Ascending aorta (tissue), 2 donors: Measurements from ENCODE around the gene CPN2. TPM values are rescaled to one million over a fixed set of nuclear protein-coding genes. Genes with fewer than 3 reads are reported as not detected.

Experiments used
- DNase-seq, 2 donors: peaks; one replicate each; pipeline ENCODE4 v3.0.0-alpha.2; 2019; ENCODE audit warnings: low spot score in 2 of 2
- H3K27ac ChIP-seq, 2 donors: fragments of 200-600 bp; sonication (generic); one replicate each; pipeline ENCODE4 v1.5.1; 2016 to 2017; ENCODE audit warnings: mild to moderate bottlenecking in 1 of 2
- H3K27me3 ChIP-seq: fragments of 200-600 bp; sonication (generic); one replicate; pipeline ENCODE4 v1.5.1; 2017
- H3K36me3 ChIP-seq, 2 donors: fragments of 200-600 bp; sonication (generic); one replicate each; pipeline ENCODE4 v1.5.1; 2016
- H3K4me1 ChIP-seq, 2 donors: fragments of 200-600 bp; sonication (generic); one replicate each; pipeline ENCODE4 v1.5.1; 2016 to 2017; ENCODE audit warnings: mild to moderate bottlenecking in 1 of 2
- H3K4me3 ChIP-seq, 2 donors: fragments of 200-600 bp; sonication (generic); one replicate each; pipeline ENCODE4 v1.5.1; 2016 to 2017; ENCODE audit warnings: mild to moderate bottlenecking in 1 of 2
- H3K9me3 ChIP-seq, 2 donors: fragments of 200-600 bp; sonication (generic); one replicate each; pipeline ENCODE4 v1.5.1; 2016
- intact Hi-C: fragments of 100-400 bp; cut with DNase I; formaldehyde crosslinking; loops from one replicate; pipeline ENCODE4 v1.15.1; 2023
- total RNA-seq: library from RNA; depleted of rRNA; stranded (reverse); fragments of >200 nt; gene quantifications from one replicate; pipeline ENCODE4 v1.1.0, GENCODE V29; 2016
- TF ChIP-seq, protein P1 (sequence below), 3 experiments: fragments of 200-600 bp in 2 of 3; fragments of 450-650 bp in 1 of 3; sonication (generic) in 2 of 3; IDR thresholded peaks; one replicate each; pipeline ENCODE4 v1.5.1; 2016 to 2019; ENCODE audit warnings: antibody characterized with exemption in 3 of 3, mild to moderate bottlenecking in 1 of 3, moderate library complexity in 1 of 3

Gene CPN2
- total RNA-seq, 1 donor from 2014 or later: not detected

- Histone ChIP-seq H3K27me3 (no peaks in the 10 kb centered on the region), H3K36me3 (no peaks in the 10 kb centered on the region), H3K9me3 (no peaks in the 10 kb centered on the region), H3K27ac (no peak overlapping the region), H3K4me3 (no peak overlapping the region), H3K4me1 (no peaks in the 10 kb centered on the region)
- TF ChIP-seq, protein P1, sequence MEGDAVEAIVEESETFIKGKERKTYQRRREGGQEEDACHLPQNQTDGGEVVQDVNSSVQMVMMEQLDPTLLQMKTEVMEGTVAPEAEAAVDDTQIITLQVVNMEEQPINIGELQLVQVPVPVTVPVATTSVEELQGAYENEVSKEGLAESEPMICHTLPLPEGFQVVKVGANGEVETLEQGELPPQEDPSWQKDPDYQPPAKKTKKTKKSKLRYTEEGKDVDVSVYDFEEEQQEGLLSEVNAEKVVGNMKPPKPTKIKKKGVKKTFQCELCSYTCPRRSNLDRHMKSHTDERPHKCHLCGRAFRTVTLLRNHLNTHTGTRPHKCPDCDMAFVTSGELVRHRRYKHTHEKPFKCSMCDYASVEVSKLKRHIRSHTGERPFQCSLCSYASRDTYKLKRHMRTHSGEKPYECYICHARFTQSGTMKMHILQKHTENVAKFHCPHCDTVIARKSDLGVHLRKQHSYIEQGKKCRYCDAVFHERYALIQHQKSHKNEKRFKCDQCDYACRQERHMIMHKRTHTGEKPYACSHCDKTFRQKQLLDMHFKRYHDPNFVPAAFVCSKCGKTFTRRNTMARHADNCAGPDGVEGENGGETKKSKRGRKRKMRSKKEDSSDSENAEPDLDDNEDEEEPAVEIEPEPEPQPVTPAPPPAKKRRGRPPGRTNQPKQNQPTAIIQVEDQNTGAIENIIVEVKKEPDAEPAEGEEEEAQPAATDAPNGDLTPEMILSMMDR (IDR thresholded peaks at IDR 0.05): no peak
- DNase-seq: peak in 1 of 2 donors; percentile 59
- intact Hi-C loops: no loop called here
Measured at GRCh38 chr3:194389269-194389668, 38.1 kb upstream of the CPN2 start.

- H3K27me3 ChIP-seq: no peaks in the 10 kb centered on the region
- no peaks in the 10 kb centered on the region for H3K4me1 ChIP-seq
- no peak overlapping the region for H3K4me3 ChIP-seq
- DNase-seq: peak in 1 of 2 donors; percentile 39
- H3K27ac ChIP-seq: no peak overlapping the region
- TF ChIP-seq, protein P1 (IDR thresholded peaks at IDR 0.05): no peak
- intact Hi-C loops: no loop called here
- H3K9me3 ChIP-seq: no peaks in the 10 kb centered on the region
- no peaks in the 10 kb centered on the region for H3K36me3 ChIP-seq
Measured at GRCh38 chr3:194387926-194388418, 36.8 kb upstream of the CPN2 start.

GRCh38 chr3:194387276-194387675 is 36.1 kb upstream of the CPN2 start:
- Histone ChIP-seq H3K4me1 (no peaks in the 10 kb centered on the region), H3K27ac (no peak overlapping the region), H3K9me3 (no peaks in the 10 kb centered on the region), H3K27me3 (no peaks in the 10 kb centered on the region), H3K4me3 (no peak overlapping the region), H3K36me3 (no peaks in the 10 kb centered on the region)
- intact Hi-C loops: no loop called here
- DNase-seq: peak in 1 of 2 donors; percentile 34
- TF ChIP-seq, protein P1 (IDR thresholded peaks at IDR 0.05): no peak

DNA sequence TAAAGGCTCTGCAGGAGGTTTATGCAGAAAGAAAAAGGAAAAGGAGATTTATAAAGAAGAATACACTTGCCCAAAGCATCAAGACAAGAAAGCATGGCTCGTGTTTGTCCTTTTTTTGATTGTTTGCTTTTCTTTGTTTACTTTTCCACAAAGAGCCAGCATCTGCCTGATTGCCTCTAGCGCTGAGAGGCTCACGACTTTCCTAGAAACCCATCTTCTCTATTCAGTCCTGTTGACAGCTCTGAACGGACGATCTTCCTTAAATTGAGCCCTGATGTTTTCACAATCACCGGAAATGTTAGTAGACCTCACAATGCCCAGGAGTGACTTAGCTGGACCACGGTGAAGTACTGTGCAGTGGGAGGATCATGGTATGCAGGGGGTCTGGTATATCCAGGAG is 35.5 kb upstream of the CPN2 start:
- no peaks in the 10 kb centered on the region for H3K9me3 ChIP-seq
- H3K27me3 ChIP-seq: no peaks in the 10 kb centered on the region
- no peak for DNase-seq
- no peaks in the 10 kb centered on the region for H3K4me1 ChIP-seq
- TF ChIP-seq, protein P1 (IDR thresholded peaks at IDR 0.05): no peak
- no peak overlapping the region for H3K4me3 ChIP-seq
- intact Hi-C loops: no loop called here
- H3K27ac ChIP-seq: no peak overlapping the region
- no peaks in the 10 kb centered on the region for H3K36me3 ChIP-seq

DNA sequence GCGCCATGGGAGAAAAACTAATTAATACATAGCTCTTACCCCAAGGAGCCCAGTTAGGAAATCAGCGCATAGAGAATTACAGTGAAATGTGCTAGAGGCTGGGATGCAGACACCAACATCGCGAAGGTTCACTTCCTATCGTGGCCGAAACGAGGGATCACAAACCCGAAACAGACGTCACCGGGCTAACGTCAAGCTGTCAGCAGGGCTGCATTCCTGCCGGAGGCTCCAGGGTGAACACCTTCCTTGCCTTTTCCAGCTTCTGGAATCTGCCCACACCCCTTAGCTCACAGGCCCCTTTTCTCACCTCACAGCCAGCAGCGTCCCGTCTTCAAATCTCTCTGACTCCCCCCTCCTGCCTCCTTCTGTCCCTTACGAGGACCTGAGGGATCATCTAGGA is 34.9 kb upstream of the CPN2 start:
- no peak overlapping the region for H3K4me3 ChIP-seq
- H3K9me3 ChIP-seq: no peaks in the 10 kb centered on the region
- no peak overlapping the region for H3K27ac ChIP-seq
- H3K4me1 ChIP-seq: no peaks in the 10 kb centered on the region
- TF ChIP-seq, protein P1 (IDR thresholded peaks at IDR 0.05): no peak
- H3K36me3 ChIP-seq: no peaks in the 10 kb centered on the region
- no peaks in the 10 kb centered on the region for H3K27me3 ChIP-seq
- intact Hi-C loops: no loop called here
- peak in 1 of 2 donors; percentile 21 for DNase-seq

DNA sequence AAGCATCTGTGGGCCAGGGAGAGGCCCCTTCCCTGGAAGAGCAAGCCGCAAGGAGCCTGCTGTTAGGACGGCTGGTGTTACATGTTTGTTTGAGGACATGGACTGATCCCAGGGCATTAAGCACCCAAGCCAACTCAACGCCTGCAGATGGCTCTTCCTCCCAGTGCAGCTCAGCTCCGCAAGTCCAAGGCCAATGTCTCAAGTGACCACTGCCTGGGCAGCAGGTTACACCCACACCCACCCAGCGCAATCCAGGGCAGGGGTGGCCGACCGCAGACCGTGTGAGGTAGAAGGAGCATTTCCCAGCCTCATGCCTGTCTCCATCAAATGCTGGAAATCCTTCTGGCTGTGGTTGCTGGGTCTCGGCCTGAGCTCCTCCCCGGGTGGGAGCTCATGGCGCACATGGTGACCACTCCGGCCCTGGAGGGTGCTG is 33.5 kb upstream of the CPN2 start:
- DNase-seq: peak in 1 of 2 donors; percentile 53
- TF ChIP-seq, protein P1 (IDR thresholded peaks at IDR 0.05): no peak

More for the DNA sequence above, 33.5 kb upstream of the CPN2 start:
- intact Hi-C loops: no loop called here
- H3K4me1 ChIP-seq: no peaks in the 10 kb centered on the region
- no peak overlapping the region for H3K4me3 ChIP-seq
- no peaks in the 10 kb centered on the region for H3K36me3 ChIP-seq
- no peak overlapping the region for H3K27ac ChIP-seq
- no peaks in the 10 kb centered on the region for H3K27me3 ChIP-seq
- H3K9me3 ChIP-seq: no peaks in the 10 kb centered on the region
